NCI-H748 (cell line): ENCODE data around the gene ITGAD.

Source experiments
- DNase-seq: peaks from one replicate; lab custom pipeline; 2025; ENCODE audit not compliant: unreplicated experiment; lab: John Stamatoyannopoulos, UW

Gene ITGAD

DNA sequence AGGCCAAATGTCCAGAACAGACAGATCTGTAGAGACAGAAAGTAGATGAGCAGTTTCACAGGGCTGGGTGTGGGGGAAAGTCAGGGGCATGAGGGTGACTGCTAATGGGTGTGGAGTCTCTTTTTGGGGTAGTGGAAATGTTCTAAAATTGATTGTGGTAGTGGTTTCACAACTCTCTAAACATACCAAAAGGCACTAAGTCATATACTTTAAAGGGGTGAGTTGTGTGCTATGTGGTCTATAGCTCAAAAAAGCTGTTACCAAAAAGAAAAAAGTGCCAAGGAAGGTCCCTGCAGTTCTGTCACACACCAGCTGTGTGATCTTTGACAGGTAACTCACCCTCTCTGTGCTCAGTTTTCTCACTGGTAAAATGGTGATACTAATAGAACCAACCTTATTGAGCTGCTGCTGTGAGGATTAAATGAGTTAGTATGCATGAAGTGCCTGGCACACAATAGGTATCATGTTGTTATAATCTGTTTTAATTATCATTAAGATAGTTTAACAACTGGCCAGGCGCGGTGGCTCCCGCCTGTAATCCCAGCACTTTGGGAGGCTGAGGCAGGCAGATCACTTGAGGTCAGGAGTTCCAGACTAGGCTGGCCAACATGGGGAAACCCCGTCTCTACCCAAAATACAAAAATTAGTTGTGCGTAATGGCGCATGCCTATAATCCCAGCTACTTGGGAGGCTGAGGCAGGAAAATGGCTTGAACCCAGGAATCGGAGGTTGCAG is 27.8 kb upstream of the ITGAD start:
- no peak for DNase-seq

DNA sequence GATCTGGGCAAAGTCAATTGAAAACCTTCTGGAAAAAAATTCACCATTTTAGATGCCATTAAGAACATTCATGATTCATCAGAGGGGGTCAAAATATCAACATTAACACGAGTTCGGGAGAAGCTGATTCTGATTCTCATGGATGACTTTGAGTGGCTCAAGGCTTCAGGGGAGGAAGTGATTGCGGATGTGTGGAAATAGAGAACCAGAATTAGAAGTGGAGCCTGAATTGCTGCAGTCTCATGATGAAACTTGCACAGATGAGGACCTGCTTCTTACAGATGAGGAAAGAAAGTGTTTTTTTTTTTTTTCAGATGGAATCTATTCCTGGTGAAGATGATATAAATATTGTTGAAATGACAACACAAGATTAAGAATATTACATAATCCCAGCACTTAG is 25.3 kb upstream of the ITGAD start:
- no peak for DNase-seq

GRCh38 chr16:31371008-31371407 is 22.1 kb upstream of the ITGAD start:
- DNase-seq, result no peak

GRCh38 chr16:31371619-31372484 is 21.3 kb upstream of the ITGAD start:
- DNase-seq, result no peak

GRCh38 chr16:31373235-31373634 is 19.9 kb upstream of the ITGAD start:
- DNase-seq, result no peak

- DNase-seq, result no peak
These were observed 17.9 kb upstream of the ITGAD start for GRCh38 chr16:31375231-31375630.

GRCh38 chr16:31376705-31377104 is 16.4 kb upstream of the ITGAD start:
- DNase-seq, result no peak

DNA sequence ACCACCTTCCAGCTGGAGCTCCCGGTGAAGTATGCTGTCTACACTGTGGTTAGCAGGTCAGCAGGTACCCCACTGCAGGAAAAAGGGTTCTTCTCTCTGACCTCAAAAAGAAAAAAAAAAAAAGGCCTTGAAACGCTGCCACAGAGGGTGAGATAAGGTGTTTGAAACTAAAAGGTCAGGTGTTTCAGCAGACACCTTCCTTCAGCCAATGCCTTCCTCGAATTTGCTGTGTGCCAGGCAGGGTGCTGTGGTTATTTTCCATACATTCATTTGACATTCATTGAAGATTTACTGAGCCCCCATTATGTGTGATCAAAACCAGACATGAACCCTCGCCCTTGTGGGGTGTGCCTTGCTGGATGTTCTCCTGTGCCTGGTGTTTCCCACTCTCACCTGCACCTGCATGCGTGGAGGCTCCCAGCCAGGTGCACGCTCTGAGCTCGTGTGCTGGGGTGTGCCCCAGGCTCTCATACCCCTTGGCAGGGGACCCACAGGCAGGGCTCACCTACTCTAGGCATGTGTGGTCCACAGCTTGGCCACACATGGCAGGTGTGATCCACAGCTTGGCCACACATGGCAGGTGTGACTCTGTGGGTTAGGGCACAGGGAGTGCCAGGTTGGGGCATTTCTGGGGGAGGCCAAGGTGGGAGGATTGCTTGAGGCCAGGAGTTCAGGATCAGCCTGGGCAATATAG is 15.8 kb upstream of the ITGAD start:
- DNase-seq, result no peak

GRCh38 chr16:31380201-31380600 is 12.9 kb upstream of the ITGAD start:
- no peak for DNase-seq

GRCh38 chr16:31382485-31383161 is 10.5 kb upstream of the ITGAD start:
- peak; percentile 49 for DNase-seq

DNA sequence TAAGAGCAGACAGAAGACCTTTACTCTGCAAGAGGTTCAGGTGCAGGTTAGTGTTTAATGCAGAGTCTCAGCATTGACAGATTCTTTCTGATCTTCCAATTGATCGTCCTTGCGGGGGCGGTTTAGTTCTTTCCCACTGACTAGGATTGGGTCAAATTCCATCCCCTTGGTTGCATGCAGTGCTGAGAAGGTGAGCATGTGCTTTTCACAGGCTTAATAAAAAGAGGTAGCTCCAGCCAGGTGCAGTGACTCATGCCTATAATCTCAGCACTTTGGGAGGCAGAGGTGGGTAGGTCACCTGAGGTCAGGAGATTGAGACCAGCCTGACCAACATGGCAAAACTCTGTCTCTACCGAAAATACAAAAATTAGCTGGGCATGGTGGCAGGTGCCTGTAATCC is 7.5 kb upstream of the ITGAD start:
- no peak for DNase-seq

GRCh38 chr16:31386157-31386984 is 6.8 kb upstream of the ITGAD start:
- peak; percentile 50 for DNase-seq

DNA sequence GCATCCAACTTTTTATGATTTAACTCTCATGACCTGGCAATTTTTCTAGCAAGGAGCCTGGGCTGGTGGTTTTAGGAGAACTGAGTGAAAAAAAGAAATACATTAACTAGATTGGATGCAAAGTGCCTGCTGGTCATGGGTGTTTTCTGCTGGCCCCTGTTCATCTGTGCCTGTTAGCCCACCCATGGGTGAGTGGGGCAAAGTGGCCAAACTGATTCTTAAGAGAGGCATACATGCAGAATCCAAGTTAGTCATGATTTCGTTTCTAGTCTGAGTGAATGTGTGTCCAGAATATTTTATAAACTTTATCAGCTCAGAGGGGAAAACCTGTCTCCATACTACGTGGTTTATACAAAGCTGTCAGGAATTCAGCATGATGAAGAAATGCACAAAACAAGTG is 4.6 kb upstream of the ITGAD start:
- DNase-seq, result no peak

GRCh38 chr16:31390504-31391041 is 2.6 kb upstream of the ITGAD start:
- no peak for DNase-seq

DNA sequence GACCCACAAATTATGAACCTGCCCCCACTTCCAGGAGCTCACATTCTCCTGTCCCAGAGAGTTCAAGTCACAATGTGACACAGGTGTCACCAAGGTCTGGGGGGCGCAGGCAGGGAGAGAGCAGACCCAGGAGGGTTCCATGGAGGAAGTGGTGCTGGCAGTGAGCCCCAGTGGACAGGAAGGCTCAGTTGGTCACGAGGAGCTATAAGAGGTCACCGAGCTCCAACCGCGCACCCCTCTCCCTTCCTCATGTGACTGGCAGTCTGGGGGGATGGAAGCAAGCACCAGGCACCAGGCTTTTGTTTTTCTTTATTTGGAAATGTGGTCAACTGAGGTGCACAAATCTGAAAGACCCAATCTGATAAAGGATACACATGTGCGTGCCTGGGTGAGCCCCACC is 2.5 kb downstream of the ITGAD start:
- no peak for DNase-seq

- DNase-seq, result no peak
These were observed 4.0 kb downstream of the ITGAD start for GRCh38 chr16:31397096-31397660.

DNA sequence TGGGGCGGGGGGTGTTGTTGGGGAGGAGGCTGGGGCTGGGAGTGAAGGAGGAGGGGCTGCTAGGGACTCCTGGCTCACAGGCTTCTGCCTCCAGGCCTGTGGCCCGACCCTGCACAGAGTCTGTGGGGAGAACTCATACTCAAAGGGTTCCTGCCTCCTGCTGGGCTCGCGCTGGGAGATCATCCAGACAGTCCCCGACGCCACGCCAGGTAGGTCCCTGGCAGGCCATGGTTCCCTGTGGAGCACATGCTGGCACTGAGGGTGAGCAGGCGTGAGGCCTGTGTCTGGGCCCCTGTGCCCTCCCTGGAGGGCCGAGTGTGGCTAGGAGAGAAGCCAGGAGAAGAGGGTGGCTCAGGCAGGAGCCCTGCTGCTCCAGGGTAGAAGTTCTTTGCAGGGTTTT is 4.6 kb downstream of the ITGAD start:
- DNase-seq, result no peak

DNA sequence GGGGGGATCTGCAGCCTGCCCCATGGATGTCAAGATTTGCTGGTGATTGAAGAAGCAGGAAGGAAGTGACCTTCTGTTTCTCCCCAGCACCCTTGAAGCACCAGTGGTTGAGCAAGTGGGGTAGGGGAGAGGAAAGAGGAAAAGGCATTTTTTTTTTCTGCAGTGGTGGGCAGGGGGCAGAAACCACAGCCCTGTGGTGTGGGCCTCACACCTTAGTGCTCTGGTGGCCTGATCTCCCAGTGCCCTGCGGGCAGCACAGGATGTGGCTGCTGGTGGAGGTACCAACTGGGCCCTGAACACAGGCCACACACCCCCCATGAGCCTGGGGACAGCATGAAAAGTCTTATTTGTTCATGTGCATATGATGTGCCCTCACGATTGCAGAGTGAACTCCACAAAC is 7.1 kb downstream of the ITGAD start:
- DNase-seq, result no peak

- DNase-seq, result no peak
These were observed 8.3 kb downstream of the ITGAD start for GRCh38 chr16:31401436-31401835.

GRCh38 chr16:31402687-31403086 is 9.6 kb downstream of the ITGAD start:
- no peak for DNase-seq
